ENCODE results near the gene LRRC74A. TPM values are rescaled to one million over a fixed set of nuclear protein-coding genes. Genes with fewer than 3 reads are reported as not detected.

The LRRC74A gene
- not detected in 2 replicates for total RNA-seq

GRCh38 chr14:76826122-76826521 is at the start of gene LRRC74A:
Gene LRRC74A (plus strand): TSS chr14:76826408. CDS start chr14:76826698, 290 bp downstream.

GRCh38 chr14:76812422-76813383 is 13.5 kb upstream of the LRRC74A start, which contains the start of gene ANGEL1:
Gene ANGEL1 (minus strand): TSS chr14:76812882. CDS start chr14:76812827, 55 bp downstream.

Other genes starting within 250 kb of the LRRC74A start
- gene VASH1, start 64.9 kb upstream of the LRRC74A start, total RNA-seq = 2.0 and 6.3 TPM in 2 replicates
- 6.3 and 8.3 TPM in 2 replicates for gene ANGEL1, start 13.5 kb upstream of the LRRC74A start, total RNA-seq
- gene IRF2BPL, start 202.3 kb downstream of the LRRC74A start, total RNA-seq = 42.9 and 91.5 TPM in 2 replicates